Suprapubic skin (tissue), 4 donors: Measurements from ENCODE around the gene AGAP1.

Source experiments
- EP300 ChIP-seq: sonication (generic); formaldehyde crosslinking; IDR thresholded peaks from one replicate; pipeline ENCODE4 v1.6.1; 2017; ENCODE audit warnings: antibody characterized with exemption
- POLR2A ChIP-seq, 2 donors: fragments of 450-650 bp; IDR thresholded peaks; one replicate each; pipeline ENCODE4 v1.6.1; 2017; ENCODE audit warnings: antibody characterized with exemption in 2 of 2, mild to moderate bottlenecking in 2 of 2, moderate library complexity in 2 of 2
- POLR2AphosphoS5 ChIP-seq, 3 donors: sonication (generic); formaldehyde crosslinking; IDR thresholded peaks; one replicate each; pipeline ENCODE4 v1.6.1; 2017; ENCODE audit warnings: antibody characterized with exemption in 3 of 3
- TF ChIP-seq, protein P1 (sequence below), 2 donors: fragments of 200-600 bp in 1 of 2; fragments of 450-650 bp in 1 of 2; sonication (generic) in 1 of 2; IDR thresholded peaks; one replicate each; pipeline ENCODE4 v1.5.1; 2016 to 2019; ENCODE audit warnings: antibody characterized with exemption in 2 of 2, mild to moderate bottlenecking in 1 of 2, moderate library complexity in 1 of 2

DNA sequence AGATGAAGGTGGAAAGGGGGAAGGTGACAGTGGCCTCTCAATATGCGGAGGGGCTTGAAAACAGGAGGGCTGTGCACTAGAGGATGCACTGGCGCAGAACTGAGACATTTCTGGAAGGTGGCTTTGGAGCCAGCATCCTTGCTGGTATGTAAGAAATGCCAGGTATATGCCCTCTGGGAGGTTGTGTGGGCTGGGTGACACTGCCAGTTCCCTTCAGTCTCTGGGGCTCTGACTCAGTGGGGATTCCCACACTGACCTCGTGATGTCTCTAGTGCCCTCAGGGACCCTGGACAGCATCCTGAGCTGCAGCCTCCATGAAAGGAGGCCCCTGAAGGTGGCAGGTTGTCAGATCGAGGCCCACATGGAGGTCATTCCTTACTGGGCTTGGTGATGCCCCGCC, 74.0 kb downstream of the AGAP1 start:
- TF ChIP-seq, protein P1, sequence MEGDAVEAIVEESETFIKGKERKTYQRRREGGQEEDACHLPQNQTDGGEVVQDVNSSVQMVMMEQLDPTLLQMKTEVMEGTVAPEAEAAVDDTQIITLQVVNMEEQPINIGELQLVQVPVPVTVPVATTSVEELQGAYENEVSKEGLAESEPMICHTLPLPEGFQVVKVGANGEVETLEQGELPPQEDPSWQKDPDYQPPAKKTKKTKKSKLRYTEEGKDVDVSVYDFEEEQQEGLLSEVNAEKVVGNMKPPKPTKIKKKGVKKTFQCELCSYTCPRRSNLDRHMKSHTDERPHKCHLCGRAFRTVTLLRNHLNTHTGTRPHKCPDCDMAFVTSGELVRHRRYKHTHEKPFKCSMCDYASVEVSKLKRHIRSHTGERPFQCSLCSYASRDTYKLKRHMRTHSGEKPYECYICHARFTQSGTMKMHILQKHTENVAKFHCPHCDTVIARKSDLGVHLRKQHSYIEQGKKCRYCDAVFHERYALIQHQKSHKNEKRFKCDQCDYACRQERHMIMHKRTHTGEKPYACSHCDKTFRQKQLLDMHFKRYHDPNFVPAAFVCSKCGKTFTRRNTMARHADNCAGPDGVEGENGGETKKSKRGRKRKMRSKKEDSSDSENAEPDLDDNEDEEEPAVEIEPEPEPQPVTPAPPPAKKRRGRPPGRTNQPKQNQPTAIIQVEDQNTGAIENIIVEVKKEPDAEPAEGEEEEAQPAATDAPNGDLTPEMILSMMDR (IDR thresholded peaks at IDR 0.05) = no peak
- TF ChIP-seq POLR2A (IDR thresholded peaks at IDR 0.05) (no peak), POLR2AphosphoS5 (IDR thresholded peaks at IDR 0.05) (no peak), EP300 (no peak)
